IMR-90 (cell line): ENCODE measurements around the gene GLCCI1. TPM values are rescaled to one million over a fixed set of nuclear protein-coding genes. Genes with fewer than 3 reads are reported as not detected.

ENCODE experiments used
- ATAC-seq: fragments of 200-7000 bp; cut with Tn5 transposase; 2 replicates; pipeline ENCODE4 v1.9.1; 2020; ENCODE audit warnings: low read depth, mild to moderate bottlenecking, moderate library complexity
- BruUV-seq: library from RNA; stranded (reverse); fragments of 400-500 nt; replicated peaks from 2 replicates; lab custom pipeline; 2021; lab: Mats Ljungman, UMichigan
- CTCF ChIA-PET: fragments of 300-600 bp; formaldehyde crosslinking; extraction: SDS; loops from one replicate; lab custom pipeline; 2021; ENCODE audit warnings: antibody characterized with exemption; lab: Yijun Ruan, JAX
- POLR2A ChIA-PET: fragments of 300-600 bp; sonication (Branson Sonifier 250); formaldehyde crosslinking; loops from one replicate; lab custom pipeline; 2022; ENCODE audit warnings: antibody characterized with exemption; ENCODE audit not compliant: unreplicated experiment; lab: Charles Lee
- DNase-seq: peaks from one replicate; pipeline ENCODE4 v3.0.0; 2013
- H2AFZ ChIP-seq: replicated peaks from 2 replicates; pipeline ENCODE3; 2013; ENCODE audit warnings: low read length, mild to moderate bottlenecking; ENCODE audit not compliant: poor library complexity
- H2AK5ac ChIP-seq: 2 replicates; pipeline ENCODE4 v1.6.1; 2013; ENCODE audit warnings: low read depth, low read length, inconsistent platforms
- H2AK9ac ChIP-seq: replicated peaks from 2 replicates; pipeline ENCODE3; 2013; ENCODE audit warnings: mild to moderate bottlenecking, low read depth, low read length, moderate library complexity; ENCODE audit not compliant: poor library complexity
- H2BK120ac ChIP-seq: 2 replicates; pipeline ENCODE4 v1.6.1; 2013; ENCODE audit warnings: low read depth, low read length, inconsistent platforms
- H2BK15ac ChIP-seq: 3 replicates; pipeline ENCODE4 v1.6.1; 2013; ENCODE audit warnings: low read depth, low read length, inconsistent platforms
- H2BK20ac ChIP-seq: 2 replicates; pipeline ENCODE4 v1.6.1; 2013; ENCODE audit warnings: low read depth, mild to moderate bottlenecking, inconsistent platforms, low read length, moderate library complexity
- H2BK5ac ChIP-seq: 2 replicates; pipeline ENCODE4 v1.6.1; 2013; ENCODE audit warnings: mild to moderate bottlenecking, low read depth, low read length, inconsistent platforms; ENCODE audit not compliant: poor library complexity, severe bottlenecking
- H3K14ac ChIP-seq: replicated peaks from 2 replicates; pipeline ENCODE4 v1.6.1; 2013; ENCODE audit warnings: low read depth, low read length, inconsistent platforms
- H3K18ac ChIP-seq: 2 replicates; pipeline ENCODE4 v1.6.1; 2013; ENCODE audit warnings: low read depth, low read length, control low read depth
- H3K23ac ChIP-seq: 2 replicates; pipeline ENCODE4 v1.6.1; 2013; ENCODE audit warnings: low read depth, low read length, inconsistent platforms
- H3K27ac ChIP-seq: 2 replicates; pipeline ENCODE4 v1.5.1; 2013; ENCODE audit warnings: mild to moderate bottlenecking, control low read depth, low read length; ENCODE audit not compliant: insufficient read depth
- H3K27me3 ChIP-seq: 2 replicates; pipeline ENCODE4 v1.6.1; 2013; ENCODE audit warnings: low read length; ENCODE audit not compliant: control insufficient read depth, insufficient read depth
- H3K36me3 ChIP-seq: 2 replicates; pipeline ENCODE4 v1.6.1; 2013; ENCODE audit warnings: low read length, mixed read lengths; ENCODE audit not compliant: control insufficient read depth, insufficient read depth
- H3K4ac ChIP-seq: 2 replicates; pipeline ENCODE4 v1.6.1; 2013; ENCODE audit warnings: low read depth, low read length, inconsistent platforms
- H3K4me1 ChIP-seq: 2 replicates; pipeline ENCODE4 v1.6.1; 2013; ENCODE audit warnings: low read length, mixed read lengths; ENCODE audit not compliant: control insufficient read depth, insufficient read depth
- H3K4me2 ChIP-seq: 2 replicates; pipeline ENCODE4 v1.6.1; 2013; ENCODE audit warnings: low read depth, mild to moderate bottlenecking, control low read depth, low read length, moderate library complexity
- H3K4me3 ChIP-seq: 2 replicates; pipeline ENCODE4 v1.5.1; 2013; ENCODE audit warnings: low read depth, mild to moderate bottlenecking, control low read depth, low read length, moderate library complexity; ENCODE audit not compliant: insufficient read depth
- H3K56ac ChIP-seq: 2 replicates; pipeline ENCODE4 v1.6.1; 2013; ENCODE audit warnings: low read length, inconsistent platforms; ENCODE audit not compliant: insufficient read depth; ENCODE audit errors: extremely low read depth
- H3K79me1 ChIP-seq, 2 experiments: 2 replicates each; pipeline ENCODE4 v1.6.1; 2013; ENCODE audit warnings: low read length in 2 of 2, inconsistent platforms in 1 of 2, low read depth in 1 of 2
- H3K9ac ChIP-seq: 2 replicates; pipeline ENCODE4 v1.6.1; 2013; ENCODE audit warnings: low read depth, low read length, control low read depth
- H3K9me1 ChIP-seq: 2 replicates; pipeline ENCODE4 v1.6.1; 2013; ENCODE audit warnings: low read length, inconsistent platforms; ENCODE audit not compliant: insufficient read depth
- H3K9me3 ChIP-seq: 2 replicates; pipeline ENCODE4 v1.6.1; 2013; ENCODE audit warnings: low read length; ENCODE audit not compliant: control insufficient read depth, insufficient read depth
- H4K20me1 ChIP-seq: 2 replicates; pipeline ENCODE4 v1.6.1; 2013; ENCODE audit warnings: low read length, inconsistent platforms; ENCODE audit not compliant: insufficient read depth
- H4K5ac ChIP-seq: 2 replicates; pipeline ENCODE4 v1.6.1; 2013; ENCODE audit warnings: mild to moderate bottlenecking, low read depth, low read length, control low read depth
- H4K8ac ChIP-seq, 2 experiments: 2 replicates each; pipeline ENCODE4 v1.6.1; 2013; ENCODE audit warnings: low read depth in 2 of 2, low read length in 2 of 2, control low read depth in 1 of 2, inconsistent platforms in 1 of 2
- H4K91ac ChIP-seq: 2 replicates; pipeline ENCODE4 v1.6.1; 2013; ENCODE audit warnings: low read depth, low read length, inconsistent platforms; ENCODE audit not compliant: insufficient read depth
- BHLHE40 ChIP-seq: fragments of 150-350 bp; IDR thresholded peaks from 2 replicates; pipeline ENCODE4 v1.6.1; 2016; ENCODE audit warnings: mild to moderate bottlenecking, low read depth, low read length
- ELK1 ChIP-seq: fragments of 150-350 bp; IDR thresholded peaks from 2 replicates; pipeline ENCODE4 v1.6.1; 2016; ENCODE audit warnings: low read depth, mild to moderate bottlenecking, low read length, moderate library complexity, borderline replicate concordance
- MAFK ChIP-seq: IDR thresholded peaks from 2 replicates; pipeline ENCODE4 v1.6.1; 2012; ENCODE audit warnings: low read depth, low read length, improper control_type of control experiment
- NFE2L2 ChIP-seq: fragments of 150-350 bp; IDR thresholded peaks from 2 replicates; pipeline ENCODE4 v1.6.1; 2016; ENCODE audit warnings: low read depth, mild to moderate bottlenecking, low read length
- POLR2A ChIP-seq: IDR thresholded peaks from 2 replicates; pipeline ENCODE4 v1.6.1; 2012; ENCODE audit warnings: mild to moderate bottlenecking, low read depth, low read length
- RAD21 ChIP-seq: IDR thresholded peaks from 2 replicates; pipeline ENCODE4 v1.6.1; 2012; ENCODE audit warnings: low read length, improper control_type of control experiment
- RCOR1 ChIP-seq: IDR thresholded peaks from 2 replicates; pipeline ENCODE4 v1.6.1; 2012; ENCODE audit warnings: mild to moderate bottlenecking, low read length, improper control_type of control experiment; ENCODE audit not compliant: insufficient replicate concordance
- RFX5 ChIP-seq: IDR thresholded peaks from 2 replicates; pipeline ENCODE4 v1.8.0; 2012; ENCODE audit warnings: low read depth, mild to moderate bottlenecking, low read length, moderate library complexity
- USF2 ChIP-seq: fragments of 150-350 bp; IDR thresholded peaks from 2 replicates; pipeline ENCODE4 v1.6.1; 2017; ENCODE audit warnings: mild to moderate bottlenecking, antibody characterized with exemption, low read length, low read depth
- dilution Hi-C: fragments of 300-500 bp; cut with HindIII; formaldehyde crosslinking; loops from one replicate; pipeline ENCODE4 v1.14.3; 2018; ENCODE audit warnings: low sequenced_read_pairs; ENCODE audit not compliant: unreplicated experiment
- in situ Hi-C: fragments of 300-500 bp; cut with MboI; formaldehyde crosslinking; loops from 3 replicates; pipeline ENCODE4 v1.14.3; 2019; ENCODE audit warnings: low sequenced_read_pairs, inconsistent platforms, mixed read lengths
- intact Hi-C: fragments of 100-400 bp; cut with micrococcal nuclease; formaldehyde crosslinking; loops from 2 replicates; pipeline ENCODE4 v1.10.0; 2022
- polyA plus RNA-seq, 3 experiments: library from polyadenylated mRNA; depleted of rRNA; stranded (reverse); fragments of >200 nt; gene quantifications; 2 replicates each; pipeline ENCODE4 v1.2.3, GENCODE V29; 2012; ENCODE audit warnings: low replicate concordance in 1 of 3
- total RNA-seq: library from RNA; depleted of rRNA; stranded (reverse); fragments of >200 nt; gene quantifications from 2 replicates; pipeline ENCODE4 v1.2.3, GENCODE V29; 2012
- TF ChIP-seq, protein P1 (sequence below): conservative IDR thresholded peaks from 2 replicates; pipeline ENCODE4 v1.5.1; 2012; ENCODE audit warnings: mild to moderate bottlenecking, low read depth, low read length, improper control_type of control experiment

GLCCI1 gene
- total and polyA plus RNA-seq, 2 of the 4 experiments (the other 2 are of a cell fraction): 4.1 to 6.2 TPM

GRCh38 chr7:8052824-8053223, 84.2 kb downstream of the GLCCI1 start:
- TF ChIP-seq MAFK (no peak), RAD21 (no peak), RFX5 (no peak), USF2 (no peak), NFE2L2 (no peak), POLR2A (no peak), ELK1 (no peak), BHLHE40 (no peak), RCOR1 (no peak)
- TF ChIP-seq, protein P1, sequence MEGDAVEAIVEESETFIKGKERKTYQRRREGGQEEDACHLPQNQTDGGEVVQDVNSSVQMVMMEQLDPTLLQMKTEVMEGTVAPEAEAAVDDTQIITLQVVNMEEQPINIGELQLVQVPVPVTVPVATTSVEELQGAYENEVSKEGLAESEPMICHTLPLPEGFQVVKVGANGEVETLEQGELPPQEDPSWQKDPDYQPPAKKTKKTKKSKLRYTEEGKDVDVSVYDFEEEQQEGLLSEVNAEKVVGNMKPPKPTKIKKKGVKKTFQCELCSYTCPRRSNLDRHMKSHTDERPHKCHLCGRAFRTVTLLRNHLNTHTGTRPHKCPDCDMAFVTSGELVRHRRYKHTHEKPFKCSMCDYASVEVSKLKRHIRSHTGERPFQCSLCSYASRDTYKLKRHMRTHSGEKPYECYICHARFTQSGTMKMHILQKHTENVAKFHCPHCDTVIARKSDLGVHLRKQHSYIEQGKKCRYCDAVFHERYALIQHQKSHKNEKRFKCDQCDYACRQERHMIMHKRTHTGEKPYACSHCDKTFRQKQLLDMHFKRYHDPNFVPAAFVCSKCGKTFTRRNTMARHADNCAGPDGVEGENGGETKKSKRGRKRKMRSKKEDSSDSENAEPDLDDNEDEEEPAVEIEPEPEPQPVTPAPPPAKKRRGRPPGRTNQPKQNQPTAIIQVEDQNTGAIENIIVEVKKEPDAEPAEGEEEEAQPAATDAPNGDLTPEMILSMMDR: no peak
- H4K5ac ChIP-seq: no peak overlapping the region
- peaks cover 3% of the 10 kb centered on the region; the same call in 1 of the 2 replicates for H3K9me1 ChIP-seq
- no TSS peak for BruUV-seq
- H3K14ac ChIP-seq: no peak overlapping the region
- in situ Hi-C loops: no loop called here
- H3K18ac ChIP-seq: no peak overlapping the region
- H3K4ac ChIP-seq: no peak overlapping the region
- H2BK20ac ChIP-seq: no peak overlapping the region
- H3K9ac ChIP-seq: no peak overlapping the region
- H2BK5ac ChIP-seq: no peak overlapping the region
- dilution Hi-C loops: no loop called here
- H2AK5ac ChIP-seq: no peak overlapping the region
- ChIA-PET POLR2A (no interaction called here), CTCF (interaction anchor here (0.6 kb wide), 1 partner anchor 276 kb away, joined by 6 read pairs; no protein-coding TSS in a partner anchor)
- H2AK9ac ChIP-seq: no peak overlapping the region
- intact Hi-C loops: no loop called here
- H4K8ac ChIP-seq: no peak overlapping the region
- no peaks in the 10 kb centered on the region for H3K9me3 ChIP-seq
- no peak overlapping the region for H3K27ac ChIP-seq
- H4K91ac ChIP-seq: no peak overlapping the region
- H3K4me3 ChIP-seq: no peak overlapping the region
- H3K4me1 ChIP-seq: no peaks in the 10 kb centered on the region
- peaks cover 2 to 3% of the 10 kb centered on the region in 2 experiments; a peak in 1 of 4 replicates for H3K79me1 ChIP-seq
- no peak overlapping the region for H3K4me2 ChIP-seq
- H3K27me3 ChIP-seq: no peaks in the 10 kb centered on the region
- no peak for DNase-seq
- no peak overlapping the region for H3K23ac ChIP-seq
- ATAC-seq: no peak
- no peak overlapping the region for H2BK120ac ChIP-seq
- H3K56ac ChIP-seq: no peak overlapping the region
- H2BK15ac ChIP-seq: no peak overlapping the region
- H3K36me3 ChIP-seq: 0 out of 2 replicates have a peak, but pooled peaks cover 3% of the 10 kb centered on the region
- no peak overlapping the region for H2AFZ ChIP-seq
- H4K20me1 ChIP-seq: no peaks in the 10 kb centered on the region
